Measurements from ENCODE around the gene C2orf68.
"Not testable (repeated sequence)": the region's sequence is repeated elsewhere in the genome, so short reads cannot be mapped to it uniquely, and the experiment has no call there.

The C2orf68 gene

GRCh38 chr2:85606116-85606455 is 5.8 kb downstream of the C2orf68 start:
- H3K9me3 ChIP-seq (ENCODE audit: insufficient read depth, low read length, severe bottlenecking): no peaks in the 10 kb centered on the region
- no peak overlapping the region for H3K27ac ChIP-seq (ENCODE audit: low read length)
- peaks cover 31% of the 10 kb centered on the region for H3K4me1 ChIP-seq (ENCODE audit: insufficient read depth, low read length)
- no peak overlapping the region for H3K4me3 ChIP-seq (ENCODE audit: low read depth in 1 of 2, low read length in 2 of 2)
- H3K4me2 ChIP-seq (ENCODE audit: insufficient read depth, low read length): no peak overlapping the region
- peaks cover 10% of the 10 kb centered on the region for H3K27me3 ChIP-seq (ENCODE audit: insufficient read depth, low read length, poor library complexity)
- H4K20me1 ChIP-seq (ENCODE audit: insufficient read depth, low read length): peaks cover 28% of the 10 kb centered on the region; the same call in 1 of the 2 replicates
- peaks cover 30% of the 10 kb centered on the region for H3K36me3 ChIP-seq (ENCODE audit: insufficient read depth, low read length)
- no peak overlapping the region for H3K9ac ChIP-seq (ENCODE audit: low read depth, low read length)
- peaks cover 19% of the 10 kb centered on the region for H3K79me2 ChIP-seq (ENCODE audit: insufficient read depth, low read length)
- ATAC-seq (ENCODE audit: insufficient read depth, low read depth) (no peak), DNase-seq (no peak)
- no peak overlapping the region for H2AFZ ChIP-seq (ENCODE audit: low read depth, low read length)
- TF ChIP-seq CTCF (IDR thresholded peaks at IDR 0.05; ENCODE audit: borderline replicate concordance, extremely low read depth, low read length, poor library complexity, severe bottlenecking): no peak
- TF ChIP-seq EZH2 (IDR thresholded peaks at IDR 0.05; ENCODE audit: borderline replicate concordance, low read depth, low read length, severe bottlenecking): no peak

- Histone ChIP-seq H4K20me1 (ENCODE audit: insufficient read depth, low read length) (peaks cover 28% of the 10 kb centered on the region; the same call in 1 of the 2 replicates), H3K9ac (ENCODE audit: low read depth, low read length) (no peak overlapping the region), H3K4me2 (ENCODE audit: insufficient read depth, low read length) (no peak overlapping the region), H3K36me3 (ENCODE audit: insufficient read depth, low read length) (peaks cover 30% of the 10 kb centered on the region), H3K4me3 (ENCODE audit: low read depth in 1 of 2, low read length in 2 of 2) (no peak overlapping the region), H3K9me3 (ENCODE audit: insufficient read depth, low read length, severe bottlenecking) (no peaks in the 10 kb centered on the region), H3K4me1 (ENCODE audit: insufficient read depth, low read length) (peaks cover 26% of the 10 kb centered on the region), H3K27ac (ENCODE audit: low read length) (no peak overlapping the region), H3K79me2 (ENCODE audit: insufficient read depth, low read length) (peaks cover 16% of the 10 kb centered on the region), H3K27me3 (ENCODE audit: insufficient read depth, low read length, poor library complexity) (peaks cover 10% of the 10 kb centered on the region), H2AFZ (ENCODE audit: low read depth, low read length) (no peak overlapping the region)
- ATAC-seq (ENCODE audit: insufficient read depth, low read depth) (no peak), DNase-seq (no peak)
- no peak for TF ChIP-seq EZH2 (IDR thresholded peaks at IDR 0.05; ENCODE audit: borderline replicate concordance, low read depth, low read length, severe bottlenecking)
- no peak for TF ChIP-seq CTCF (IDR thresholded peaks at IDR 0.05; ENCODE audit: borderline replicate concordance, extremely low read depth, low read length, poor library complexity, severe bottlenecking)
Measured at GRCh38 chr2:85605406-85606115, 6.3 kb downstream of the C2orf68 start.

GRCh38 chr2:85604568-85605339 is 7.1 kb downstream of the C2orf68 start:
- Histone ChIP-seq H3K4me2 (ENCODE audit: insufficient read depth, low read length) (no peak overlapping the region), H3K4me1 (ENCODE audit: insufficient read depth, low read length) (peaks cover 19% of the 10 kb centered on the region), H3K79me2 (ENCODE audit: insufficient read depth, low read length) (0 out of 2 replicates have a peak, but pooled peaks cover 9% of the 10 kb centered on the region), H3K9ac (ENCODE audit: low read depth, low read length) (no peak overlapping the region), H3K4me3 (ENCODE audit: low read depth in 1 of 2, low read length in 2 of 2) (no peak overlapping the region), H3K27ac (ENCODE audit: low read length) (no peak overlapping the region), H2AFZ (ENCODE audit: low read depth, low read length) (no peak overlapping the region), H4K20me1 (ENCODE audit: insufficient read depth, low read length) (peaks cover 31% of the 10 kb centered on the region), H3K9me3 (ENCODE audit: insufficient read depth, low read length, severe bottlenecking) (no peaks in the 10 kb centered on the region), H3K36me3 (ENCODE audit: insufficient read depth, low read length) (peaks cover 24% of the 10 kb centered on the region), H3K27me3 (ENCODE audit: insufficient read depth, low read length, poor library complexity) (peaks cover 10% of the 10 kb centered on the region)
- no peak for DNase-seq
- TF ChIP-seq EZH2 (IDR thresholded peaks at IDR 0.05; ENCODE audit: borderline replicate concordance, low read depth, low read length, severe bottlenecking): no peak
- no peak for TF ChIP-seq CTCF (IDR thresholded peaks at IDR 0.05; ENCODE audit: borderline replicate concordance, extremely low read depth, low read length, poor library complexity, severe bottlenecking)
- ATAC-seq (ENCODE audit: insufficient read depth, low read depth): no peak

- ATAC-seq (ENCODE audit: insufficient read depth, low read depth); H3K9me3 ChIP-seq (ENCODE audit: insufficient read depth, low read length, severe bottlenecking); H3K9ac ChIP-seq (ENCODE audit: low read depth, low read length); DNase-seq; H3K4me2 ChIP-seq (ENCODE audit: insufficient read depth, low read length); H3K27me3 ChIP-seq (ENCODE audit: insufficient read depth, low read length, poor library complexity); H3K4me3 ChIP-seq (ENCODE audit: low read depth in 1 of 2, low read length in 2 of 2); H3K27ac ChIP-seq (ENCODE audit: low read length); H2AFZ ChIP-seq (ENCODE audit: low read depth, low read length); H3K79me2 ChIP-seq (ENCODE audit: insufficient read depth, low read length): not testable (repeated sequence)
- Histone ChIP-seq H4K20me1 (ENCODE audit: insufficient read depth, low read length) (peaks cover 28% of the 10 kb centered on the region), H3K4me1 (ENCODE audit: insufficient read depth, low read length) (peaks cover 19% of the 10 kb centered on the region), H3K36me3 (ENCODE audit: insufficient read depth, low read length) (peaks cover 19% of the 10 kb centered on the region)
Measured at GRCh38 chr2:85604133-85604444, 7.8 kb downstream of the C2orf68 start.

Measured in DND-41 (cell line).